Retina (tissue), 1 donor: ENCODE results near the gene SERPINE2.
"Not testable (repeated sequence)": the region's sequence is repeated elsewhere in the genome, so short reads cannot be mapped to it uniquely, and the experiment has no call there.

Experiments used
- DNase-seq: peaks from one replicate; pipeline ENCODE4 v3.0.0-alpha.2; 2016

SERPINE2 gene

GRCh38 chr2:223970343-223971128 is 68.5 kb downstream of the SERPINE2 start:
- peak; percentile 58 for DNase-seq

GRCh38 chr2:223969856-223970255 is 69.2 kb downstream of the SERPINE2 start:
- no peak for DNase-seq

- DNase-seq, result no peak
These were observed 69.8 kb downstream of the SERPINE2 start for GRCh38 chr2:223969315-223969714.

GRCh38 chr2:223967981-223968380 is 71.1 kb downstream of the SERPINE2 start:
- DNase-seq, result no peak

- DNase-seq, result no peak
These were observed 79.4 kb downstream of the SERPINE2 start for GRCh38 chr2:223959688-223960087.

GRCh38 chr2:223957092-223957851 is 81.8 kb downstream of the SERPINE2 start, which contains the start of gene MRPL44:
Gene MRPL44 (plus strand): TSS chr2:223957463. CDS start chr2:223957473, 10 bp downstream.
- DNase-seq, result peak; percentile 99

GRCh38 chr2:223956300-223956699 is 82.8 kb downstream of the SERPINE2 start:
- DNase-seq, result no peak

- DNase-seq, result no peak
These were observed 84.7 kb downstream of the SERPINE2 start for GRCh38 chr2:223954401-223954800.

GRCh38 chr2:223952280-223952968 is 86.7 kb downstream of the SERPINE2 start:
- DNase-seq, result peak; percentile 23

GRCh38 chr2:223950448-223951347 is 88.4 kb downstream of the SERPINE2 start:
- DNase-seq, result no peak

- no peak for DNase-seq
These were observed 89.7 kb downstream of the SERPINE2 start for GRCh38 chr2:223949241-223949840.

GRCh38 chr2:223947711-223948205 is 91.3 kb downstream of the SERPINE2 start:
- no peak for DNase-seq

- no peak for DNase-seq
These were observed 93.3 kb downstream of the SERPINE2 start for GRCh38 chr2:223945755-223946154.

- DNase-seq, result peak; percentile 93
These were observed 94.2 kb downstream of the SERPINE2 start, which contains the start of gene WDFY1 for GRCh38 chr2:223944703-223945531. Gene WDFY1 (minus strand): TSS chr2:223945335. CDS start chr2:223945284, 51 bp downstream.

GRCh38 chr2:223944166-223944702 is 94.9 kb downstream of the SERPINE2 start:
- DNase-seq, result peak; percentile 80

- DNase-seq, result no peak
These were observed 95.5 kb downstream of the SERPINE2 start for GRCh38 chr2:223943561-223944008.

- no peak for DNase-seq
These were observed 96.0 kb downstream of the SERPINE2 start for GRCh38 chr2:223943135-223943534.

- no peak for DNase-seq
These were observed 97.4 kb downstream of the SERPINE2 start for GRCh38 chr2:223941579-223942277.

GRCh38 chr2:223939438-223939837 is 99.6 kb downstream of the SERPINE2 start:
- DNase-seq, result not testable (repeated sequence)
